A673 (cell line): ENCODE measurements around the gene TWIST1. TPM values are rescaled to one million over a fixed set of nuclear protein-coding genes. Genes with fewer than 3 reads are reported as not detected.

Source experiments
- BruUV-seq: library from RNA; stranded (reverse); fragments of 400-500 nt; replicated peaks from 2 replicates; lab custom pipeline; 2021; lab: Mats Ljungman, UMichigan
- CTCF ChIA-PET: fragments of 300-600 bp; sonication (Branson Sonifier 250); formaldehyde crosslinking; loops from one replicate; lab custom pipeline; 2022; ENCODE audit warnings: antibody characterized with exemption; lab: Charles Lee
- POLR2A ChIA-PET: fragments of 300-600 bp; sonication (Branson Sonifier 250); formaldehyde crosslinking; loops from one replicate; lab custom pipeline; 2022; ENCODE audit warnings: antibody characterized with exemption; ENCODE audit not compliant: low non-redundant PET; lab: Charles Lee
- DNase-seq: peaks from one replicate; pipeline ENCODE4 v3.0.0-alpha.2; 2015; ENCODE audit warnings: low spot score
- H3K27ac ChIP-seq: fragments of 200-600 bp; sonication (generic); 2 replicates; pipeline ENCODE4 v1.5.1; 2016; ENCODE audit warnings: mixed run types, low read depth, mild to moderate bottlenecking, mixed read lengths, antibody characterized with exemption, low read length; ENCODE audit not compliant: poor library complexity, severe bottlenecking
- H3K27me3 ChIP-seq: fragments of 200-600 bp; sonication (generic); replicated peaks from 2 replicates; pipeline ENCODE4 v1.6.1; 2017; ENCODE audit warnings: mixed run types, low read depth, mild to moderate bottlenecking, mixed read lengths, antibody characterized with exemption, low read length; ENCODE audit not compliant: insufficient read depth, poor library complexity
- H3K36me3 ChIP-seq: fragments of 200-600 bp; sonication (generic); 2 replicates; pipeline ENCODE4 v1.6.1; 2016; ENCODE audit warnings: mixed run types, mild to moderate bottlenecking, mixed read lengths, antibody characterized with exemption, low read length; ENCODE audit not compliant: insufficient read depth, poor library complexity, severe bottlenecking
- H3K4me1 ChIP-seq: fragments of 200-600 bp; sonication (generic); 2 replicates; pipeline ENCODE4 v1.6.1; 2017; ENCODE audit warnings: mixed run types, mild to moderate bottlenecking, mixed read lengths, antibody characterized with exemption, low read length; ENCODE audit not compliant: insufficient read depth, poor library complexity, severe bottlenecking
- H3K4me3 ChIP-seq: fragments of 200-600 bp; sonication (generic); 2 replicates; pipeline ENCODE4 v1.5.1; 2016; ENCODE audit warnings: low read depth, mixed run types, mild to moderate bottlenecking, mixed read lengths, low read length; ENCODE audit not compliant: poor library complexity, severe bottlenecking
- H3K9me3 ChIP-seq: fragments of 200-600 bp; sonication (generic); 2 replicates; pipeline ENCODE4 v1.6.1; 2016; ENCODE audit warnings: mixed run types, low read depth, mild to moderate bottlenecking, mixed read lengths, antibody characterized with exemption, low read length; ENCODE audit not compliant: poor library complexity, severe bottlenecking
- CTCF ChIP-seq: fragments of 300-800, 200-600 bp; sonication (generic); conservative IDR thresholded peaks from 2 replicates; pipeline ENCODE4 v1.5.1; 2017; ENCODE audit warnings: low read depth, mild to moderate bottlenecking, antibody characterized with exemption, low read length, moderate library complexity, mixed read lengths
- EZH2 ChIP-seq: fragments of 200-600 bp; sonication (generic); IDR thresholded peaks from 2 replicates; pipeline ENCODE4 v1.6.1; 2017; ENCODE audit warnings: borderline replicate concordance, low read depth, mild to moderate bottlenecking, mixed read lengths, antibody characterized with exemption, low read length; ENCODE audit not compliant: poor library complexity, severe bottlenecking
- intact Hi-C: fragments of 100-400 bp; cut with micrococcal nuclease; formaldehyde crosslinking; loops from one replicate; pipeline ENCODE4 v1.10.0; 2022; ENCODE audit not compliant: unreplicated experiment
- total RNA-seq: library from RNA; stranded (reverse); gene quantifications from 2 replicates; pipeline ENCODE4 v1.2.3, GENCODE V29; 2021

The TWIST1 gene
- total RNA-seq, 1 experiment from 2014 or later, result 41.6 TPM

DNA sequence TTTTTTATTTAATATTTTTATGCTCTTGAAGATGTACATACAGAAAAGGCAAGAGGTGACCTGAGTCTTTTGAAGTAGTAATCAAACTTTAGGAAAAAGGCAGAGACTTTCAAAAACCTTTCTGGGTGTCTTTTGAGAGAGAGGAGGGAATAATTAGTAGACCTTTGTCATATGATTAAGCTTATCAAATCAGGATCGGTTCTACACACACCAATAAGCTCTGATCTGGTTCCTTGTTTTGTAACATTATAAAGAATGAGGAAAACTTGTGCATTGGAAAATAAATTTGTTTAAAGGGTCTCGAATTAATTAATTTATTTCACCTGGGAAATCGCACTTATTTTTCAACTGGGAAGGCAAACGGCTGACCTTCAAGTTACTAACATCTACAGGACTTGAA lies 11.9 kb downstream of the TWIST1 start:
- POLR2A ChIA-PET, result no interaction called here
- TF ChIP-seq CTCF (no peak), EZH2 (no peak)
- no peak overlapping the region for H3K27ac ChIP-seq
- H3K9me3 ChIP-seq, result no peaks in the 10 kb centered on the region
- DNase-seq, result no peak
- H3K27me3 ChIP-seq, result no peaks in the 10 kb centered on the region
- H3K4me3 ChIP-seq, result no peak overlapping the region
- no TSS peak for BruUV-seq
- CTCF ChIA-PET, result interaction anchor here (0.5 kb wide), 1 partner anchor 1680 kb away, joined by 3 read pairs; no protein-coding TSS in a partner anchor
- intact Hi-C loops, result loop anchor here (5.0 kb wide), 2 partner anchors 213 to 318 kb away; no protein-coding TSS in a partner anchor
- H3K4me1 ChIP-seq, result peaks cover 25% of the 10 kb centered on the region
- H3K36me3 ChIP-seq, result no peaks in the 10 kb centered on the region

- TF ChIP-seq EZH2 (no peak), CTCF (no peak)
- BruUV-seq, result no TSS peak
- no peaks in the 10 kb centered on the region for H3K36me3 ChIP-seq
- DNase-seq, result no peak
- intact Hi-C loops, result loop anchor here (5.0 kb wide), 2 partner anchors 213 to 318 kb away; no protein-coding TSS in a partner anchor
- H3K27me3 ChIP-seq, result no peaks in the 10 kb centered on the region
- no peak overlapping the region for H3K27ac ChIP-seq
- no peak overlapping the region for H3K4me3 ChIP-seq
- POLR2A ChIA-PET, result no interaction called here
- H3K9me3 ChIP-seq, result no peaks in the 10 kb centered on the region
- CTCF ChIA-PET, result no interaction called here
- peaks cover 28% of the 10 kb centered on the region for H3K4me1 ChIP-seq
Observed at GRCh38 chr7:19104811-19105210, 12.6 kb downstream of the TWIST1 start.

DNA sequence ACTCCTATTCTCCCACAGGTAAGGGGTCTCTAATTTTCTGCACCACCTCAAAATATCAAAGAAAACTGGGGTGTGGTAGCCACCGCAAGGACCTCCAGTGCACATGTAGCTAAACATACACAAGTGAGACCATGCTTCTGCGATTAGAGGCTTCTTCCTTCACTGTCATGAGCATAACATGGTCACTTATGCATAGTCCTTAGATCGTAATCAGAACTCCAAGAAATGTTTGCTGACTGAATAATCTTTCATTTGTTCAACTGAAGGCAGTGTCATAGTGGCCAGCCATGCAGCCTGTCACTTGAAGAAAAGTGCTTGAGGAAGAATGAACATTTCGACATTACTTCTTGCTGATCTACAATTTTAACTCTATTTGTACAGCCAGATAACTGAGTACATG lies 14.6 kb downstream of the TWIST1 start:
- no peak for DNase-seq
- Histone ChIP-seq H3K27ac (no peak overlapping the region), H3K4me3 (no peak overlapping the region), H3K9me3 (no peaks in the 10 kb centered on the region), H3K27me3 (no peaks in the 10 kb centered on the region), H3K4me1 (peaks cover 19% of the 10 kb centered on the region), H3K36me3 (no peaks in the 10 kb centered on the region)
- CTCF ChIA-PET, result no interaction called here
- intact Hi-C loops, result no loop called here
- BruUV-seq, result no TSS peak
- POLR2A ChIA-PET, result no interaction called here
- TF ChIP-seq CTCF, result no peak
- no peak for TF ChIP-seq EZH2
